Trophoblast cell (in vitro differentiated cells and primary cell): ENCODE measurements around the gene MYL11.

Experiments used
- DNase-seq, 2 donors: peaks; one replicate each; pipeline ENCODE4 v3.0.0-alpha.2; 2016
- H2AFZ ChIP-seq: 2 replicates; pipeline ENCODE4 v1.6.1; 2013; ENCODE audit warnings: low read length, moderate library complexity, mild to moderate bottlenecking; ENCODE audit not compliant: insufficient read depth, poor library complexity
- H2AK5ac ChIP-seq: 2 replicates; pipeline ENCODE4 v1.6.1; 2013; ENCODE audit warnings: mild to moderate bottlenecking, low read length
- H2BK120ac ChIP-seq: 2 replicates; pipeline ENCODE4 v1.6.1; 2013; ENCODE audit warnings: low read length, mild to moderate bottlenecking, moderate library complexity; ENCODE audit not compliant: insufficient read depth, poor library complexity
- H2BK12ac ChIP-seq: 2 replicates; pipeline ENCODE4 v1.6.1; 2013; ENCODE audit warnings: mild to moderate bottlenecking, low read length, moderate library complexity
- H2BK5ac ChIP-seq: 2 replicates; pipeline ENCODE4 v1.6.1; 2013; ENCODE audit warnings: low read length, low read depth, moderate library complexity, mild to moderate bottlenecking; ENCODE audit not compliant: poor library complexity
- H3K14ac ChIP-seq: 2 replicates; pipeline ENCODE4 v1.6.1; 2013; ENCODE audit warnings: mild to moderate bottlenecking, low read length
- H3K18ac ChIP-seq: 2 replicates; pipeline ENCODE4 v1.6.1; 2013; ENCODE audit warnings: mild to moderate bottlenecking, low read length
- H3K23ac ChIP-seq: 2 replicates; pipeline ENCODE4 v1.6.1; 2013; ENCODE audit warnings: low read length
- H3K27ac ChIP-seq: 2 replicates; pipeline ENCODE4 v1.5.1; 2013; ENCODE audit warnings: low read depth, mild to moderate bottlenecking, inconsistent platforms, low read length, moderate library complexity
- H3K27me3 ChIP-seq: 2 replicates; pipeline ENCODE4 v1.6.1; 2013; ENCODE audit warnings: inconsistent platforms, mild to moderate bottlenecking, low read length, moderate library complexity; ENCODE audit not compliant: insufficient read depth
- H3K36me3 ChIP-seq, 2 experiments: 1 replicate in 1 of 2; 2 replicates in 1 of 2; pipeline ENCODE4 v1.6.1; 2013; ENCODE audit warnings: low read length in 2 of 2, mild to moderate bottlenecking in 2 of 2, moderate library complexity in 1 of 2; ENCODE audit not compliant: insufficient read depth in 2 of 2, control insufficient read depth in 1 of 2
- H3K4ac ChIP-seq: 2 replicates; pipeline ENCODE4 v1.6.1; 2013; ENCODE audit warnings: low read depth, mild to moderate bottlenecking, low read length, moderate library complexity
- H3K4me1 ChIP-seq, 2 experiments: 1 replicate in 1 of 2; 2 replicates in 1 of 2; pipeline ENCODE4 v1.6.1; 2013; ENCODE audit warnings: low read length in 2 of 2, mild to moderate bottlenecking in 2 of 2, moderate library complexity in 1 of 2; ENCODE audit not compliant: insufficient read depth in 2 of 2, control insufficient read depth in 1 of 2
- H3K4me2 ChIP-seq: 2 replicates; pipeline ENCODE4 v1.6.1; 2013; ENCODE audit warnings: inconsistent platforms, mild to moderate bottlenecking, low read length, moderate library complexity
- H3K4me3 ChIP-seq: 2 replicates; pipeline ENCODE4 v1.5.1; 2013; ENCODE audit warnings: mild to moderate bottlenecking, low read depth, low read length, inconsistent platforms
- H3K79me1 ChIP-seq: one replicate; pipeline ENCODE4 v1.6.1; 2013; ENCODE audit warnings: low read length
- H3K79me2 ChIP-seq: 2 replicates; pipeline ENCODE4 v1.6.1; 2013; ENCODE audit warnings: low read length, mild to moderate bottlenecking; ENCODE audit not compliant: control insufficient read depth, insufficient read depth, poor library complexity
- H3K9ac ChIP-seq: 2 replicates; pipeline ENCODE4 v1.6.1; 2013; ENCODE audit warnings: mild to moderate bottlenecking, low read length
- H3K9me3 ChIP-seq: 2 replicates; pipeline ENCODE4 v1.6.1; 2013; ENCODE audit warnings: low read depth, mild to moderate bottlenecking, control low read depth, inconsistent platforms, low read length; ENCODE audit not compliant: insufficient read depth
- H4K12ac ChIP-seq: 2 replicates; pipeline ENCODE4 v1.6.1; 2013; ENCODE audit warnings: low read depth, mild to moderate bottlenecking, low read length, moderate library complexity
- H4K8ac ChIP-seq: 2 replicates; pipeline ENCODE4 v1.6.1; 2013; ENCODE audit warnings: low read depth, mild to moderate bottlenecking, low read length, moderate library complexity
- H4K91ac ChIP-seq: one replicate; pipeline ENCODE4 v1.6.1; 2013; ENCODE audit warnings: low read depth, mild to moderate bottlenecking, low read length, moderate library complexity
- WGBS: extraction: QIAGEN DNeasy Blood & Tissue Kit; methylation state at CpG from one replicate; pipeline ENCODE4 v1.1.7; 2013; ENCODE audit warnings: missing lambda C conversion rate; ENCODE audit not compliant: insufficient read length, insufficient coverage; ENCODE audit errors: extremely low coverage; 5-methylcytosine and 5-hydroxymethylcytosine counted together

The MYL11 gene

DNA sequence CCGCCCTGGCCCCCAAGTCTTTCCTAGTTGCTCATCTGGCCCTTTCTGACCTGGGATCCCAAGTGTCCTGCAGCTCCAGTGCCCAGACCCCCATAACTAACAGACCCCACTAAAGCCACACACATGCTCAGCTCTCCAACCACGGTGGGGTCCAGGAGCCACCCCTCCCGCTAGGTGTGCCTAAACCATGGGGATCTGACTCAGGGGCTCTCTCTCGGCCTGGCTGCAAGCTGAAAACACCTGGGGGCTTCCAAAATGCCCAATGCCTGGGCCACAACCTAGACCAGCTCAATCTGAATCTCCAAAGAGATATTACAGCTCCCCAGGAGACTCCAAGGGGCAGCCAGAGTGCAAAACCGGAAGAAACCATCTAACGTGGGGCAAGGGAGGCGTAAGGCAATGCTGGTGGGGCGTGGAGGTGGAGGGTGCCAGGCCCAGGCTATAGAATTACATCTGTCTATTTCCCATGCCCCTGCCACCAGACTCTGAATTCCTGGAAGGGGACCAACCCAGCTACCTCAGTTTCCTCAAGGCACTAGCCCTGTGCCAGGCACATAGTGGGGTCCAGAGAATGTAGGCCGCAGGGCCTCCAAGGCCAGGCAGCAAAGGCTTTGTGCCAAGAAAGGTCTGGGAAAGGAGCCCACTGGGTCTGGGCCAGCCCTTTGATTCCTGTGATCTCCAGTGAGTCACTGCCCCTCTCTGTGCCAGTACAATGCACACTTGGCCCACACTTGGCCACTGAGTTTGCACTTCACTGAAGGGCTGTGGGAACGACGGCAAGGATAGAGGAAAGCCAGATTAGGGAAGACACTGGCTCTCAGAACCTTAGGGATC, 22.8 kb upstream of the MYL11 start:
- H3K14ac ChIP-seq = no peak overlapping the region
- H3K4me2 ChIP-seq = no peak overlapping the region
- no peak overlapping the region for H3K9ac ChIP-seq
- H4K8ac ChIP-seq = no peak overlapping the region
- H4K91ac ChIP-seq = no peak overlapping the region
- peaks cover 10 to 13% of the 10 kb centered on the region in 2 experiments for H3K4me1 ChIP-seq
- H3K79me1 ChIP-seq = peaks cover 13% of the 10 kb centered on the region
- no peak overlapping the region for H2BK12ac ChIP-seq
- no peak overlapping the region for H4K12ac ChIP-seq
- DNase-seq = no peak
- H2AFZ ChIP-seq = no peak overlapping the region
- no peak overlapping the region for H3K4ac ChIP-seq
- H3K27me3 ChIP-seq = no peaks in the 10 kb centered on the region
- no CpG with 5 or more reads among the region's 11 CpGs for WGBS
- H3K23ac ChIP-seq = no peak overlapping the region
- no peaks in the 10 kb centered on the region for H3K9me3 ChIP-seq
- H3K36me3 ChIP-seq = peaks cover 44 to 46% of the 10 kb centered on the region in 2 experiments
- no peak overlapping the region for H2AK5ac ChIP-seq
- H3K4me3 ChIP-seq = no peak overlapping the region
- no peak overlapping the region for H2BK5ac ChIP-seq
- H3K27ac ChIP-seq = no peak overlapping the region
- H3K79me2 ChIP-seq = peaks cover 10% of the 10 kb centered on the region
- no peak overlapping the region for H3K18ac ChIP-seq
- no peak overlapping the region for H2BK120ac ChIP-seq

DNA sequence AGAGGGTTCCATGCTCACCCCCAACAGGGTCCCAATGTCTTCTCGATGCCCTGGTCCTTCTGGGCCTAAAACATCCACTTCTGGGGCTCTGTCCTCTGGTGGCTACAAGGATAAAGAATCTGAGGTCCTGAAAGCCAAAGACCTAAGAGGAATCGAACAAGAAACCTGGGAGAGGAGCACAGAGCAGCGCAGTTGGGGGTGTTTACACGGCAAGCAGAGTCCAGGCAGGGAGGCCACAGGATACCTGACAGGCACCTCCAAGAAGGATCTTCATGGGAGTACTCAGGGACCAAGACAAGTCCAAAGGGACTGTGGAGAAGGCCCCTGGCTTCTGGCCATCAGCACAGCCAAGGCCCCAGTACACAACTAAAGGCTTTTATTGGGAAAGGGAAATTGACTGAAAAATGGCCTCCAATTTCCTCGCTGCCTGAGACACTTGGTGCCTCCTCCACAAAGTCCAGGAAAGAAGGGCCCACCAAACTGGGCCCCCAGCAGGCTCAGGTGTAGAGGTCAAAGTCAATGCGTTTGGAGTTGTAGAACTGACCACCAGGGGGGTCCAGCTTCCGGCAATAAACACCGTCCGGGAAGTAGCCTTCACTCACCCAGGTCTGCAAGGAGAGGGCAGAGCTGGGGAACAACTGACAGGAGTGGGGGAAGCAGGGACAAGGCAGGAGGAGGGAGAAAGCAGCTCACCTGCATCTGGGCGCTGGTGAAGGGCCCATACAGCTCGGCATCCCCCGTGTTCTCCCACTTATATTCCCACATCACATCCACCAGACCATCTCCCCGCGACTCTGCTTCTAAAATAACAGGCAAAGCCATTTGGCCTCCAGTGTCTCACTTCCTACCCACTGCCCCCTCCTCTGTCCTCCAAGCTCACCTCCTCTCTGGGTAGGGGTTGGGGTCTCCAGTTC, 21.9 kb upstream of the MYL11 start:
- Histone ChIP-seq H2BK5ac (no peak overlapping the region), H3K36me3 (peaks cover 54 to 56% of the 10 kb centered on the region in 2 experiments), H2BK12ac (no peak overlapping the region), H3K4me2 (no peak overlapping the region), H4K91ac (no peak overlapping the region), H4K12ac (no peak overlapping the region), H3K9me3 (no peaks in the 10 kb centered on the region), H3K4ac (no peak overlapping the region), H3K4me3 (no peak overlapping the region), H3K14ac (no peak overlapping the region), H3K27ac (no peak overlapping the region), H4K8ac (no peak overlapping the region), H2AK5ac (no peak overlapping the region), H2AFZ (no peak overlapping the region), H3K23ac (no peak overlapping the region), H2BK120ac (no peak overlapping the region), H3K4me1 (peaks cover 12 to 13% of the 10 kb centered on the region in 2 experiments), H3K79me1 (peaks cover 15% of the 10 kb centered on the region), H3K27me3 (no peaks in the 10 kb centered on the region), H3K9ac (no peak overlapping the region), H3K79me2 (peaks cover 10% of the 10 kb centered on the region), H3K18ac (no peak overlapping the region)
- DNase-seq = no peak
- WGBS = no CpG with 5 or more reads among the region's 14 CpGs

DNA sequence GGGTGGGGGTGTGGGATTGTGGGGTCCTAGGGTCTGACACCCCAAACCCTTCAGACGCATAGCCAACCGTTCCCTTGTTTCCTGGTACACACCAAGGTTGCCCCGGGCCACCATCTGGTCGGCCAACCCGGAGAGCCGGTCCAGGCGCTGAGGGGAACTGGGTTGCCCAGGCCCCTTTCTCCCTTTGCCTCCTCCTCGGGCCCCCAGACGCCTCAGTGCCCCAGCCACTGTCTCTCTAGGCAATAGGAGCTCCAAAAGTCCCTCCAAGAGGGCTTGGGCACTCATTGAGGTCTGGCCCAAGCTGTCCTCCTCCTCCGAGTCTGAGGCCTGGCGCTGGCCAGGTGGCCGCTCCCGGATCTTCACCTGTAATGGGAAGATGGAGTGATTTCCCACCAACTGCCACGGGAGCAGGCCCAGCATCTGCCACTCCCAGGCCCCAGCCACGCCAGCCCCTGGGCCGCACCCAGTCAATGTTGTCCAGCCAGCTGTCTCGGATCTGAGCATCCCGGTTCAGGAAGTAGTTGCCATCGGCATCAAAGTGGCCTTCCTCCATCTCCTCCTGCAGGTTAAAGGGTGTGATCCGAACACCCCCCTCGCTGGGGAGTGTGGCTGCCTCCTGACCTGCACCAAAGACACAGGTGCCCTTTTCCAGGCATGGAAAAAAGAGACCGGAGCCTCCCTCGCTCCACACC, 21.0 kb upstream of the MYL11 start:
- H3K4me3 ChIP-seq = no peak overlapping the region
- no peak overlapping the region for H2BK5ac ChIP-seq
- no peaks in the 10 kb centered on the region for H3K27me3 ChIP-seq
- H4K8ac ChIP-seq = no peak overlapping the region
- H4K12ac ChIP-seq = peak overlapping the region; percentile 13
- no peak overlapping the region for H3K18ac ChIP-seq
- H3K9ac ChIP-seq = no peak overlapping the region
- DNase-seq = no peak
- H3K79me1 ChIP-seq = peaks cover 15% of the 10 kb centered on the region
- no peak overlapping the region for H2AFZ ChIP-seq
- no peak overlapping the region for H3K14ac ChIP-seq
- H3K36me3 ChIP-seq = peaks cover 62 to 64% of the 10 kb centered on the region in 2 experiments
- H2BK120ac ChIP-seq = no peak overlapping the region
- H3K4ac ChIP-seq = peak overlapping the region; percentile 77
- H3K27ac ChIP-seq = no peak overlapping the region
- H3K23ac ChIP-seq = no peak overlapping the region
- H2BK12ac ChIP-seq = no peak overlapping the region
- no CpG with 5 or more reads among the region's 23 CpGs for WGBS
- no peaks in the 10 kb centered on the region for H3K9me3 ChIP-seq
- H4K91ac ChIP-seq = no peak overlapping the region
- no peak overlapping the region for H2AK5ac ChIP-seq
- H3K79me2 ChIP-seq = peaks cover 10% of the 10 kb centered on the region
- H3K4me1 ChIP-seq = peaks cover 13 to 14% of the 10 kb centered on the region in 2 experiments
- peak overlapping the region; percentile 57 for H3K4me2 ChIP-seq
